DOHH2 (cell line): Measurements from ENCODE around the gene VPS51.

ENCODE experiments used
- EZH2phosphoT487 ChIP-seq: fragments of 200-600 bp; sonication (generic); IDR thresholded peaks from 2 replicates; pipeline ENCODE4 v1.6.1; 2017; ENCODE audit warnings: borderline replicate concordance, mild to moderate bottlenecking, antibody characterized with exemption, low read length, moderate library complexity, mixed read lengths
- TF ChIP-seq, protein P1 (sequence below): fragments of 200-600 bp; sonication (generic); IDR thresholded peaks from one replicate; pipeline ENCODE4 v1.5.1; 2014; ENCODE audit warnings: antibody characterized with exemption, mild to moderate bottlenecking, low read depth, low read length; ENCODE audit not compliant: poor library complexity, severe bottlenecking

DNA sequence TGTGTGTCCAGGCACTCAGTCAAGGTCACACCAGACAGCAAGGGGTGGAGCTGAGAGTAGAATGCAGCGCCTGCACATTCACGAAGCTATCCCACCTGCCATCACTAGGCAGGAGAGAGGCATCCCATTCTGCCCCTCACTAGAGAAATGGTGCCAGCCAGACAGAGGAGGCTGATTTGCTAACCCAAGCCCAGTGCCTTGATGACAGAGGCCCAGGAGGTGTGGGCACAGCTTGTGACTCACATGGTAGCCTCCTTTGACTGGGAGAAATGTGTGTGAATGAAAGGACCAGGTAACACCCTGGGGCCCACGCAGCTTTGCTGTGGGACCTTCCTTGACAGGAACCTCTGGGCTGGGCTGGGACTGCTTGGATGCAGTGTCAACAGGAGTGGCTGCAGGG, 32.5 kb upstream of the VPS51 start:
- TF ChIP-seq, protein P1, sequence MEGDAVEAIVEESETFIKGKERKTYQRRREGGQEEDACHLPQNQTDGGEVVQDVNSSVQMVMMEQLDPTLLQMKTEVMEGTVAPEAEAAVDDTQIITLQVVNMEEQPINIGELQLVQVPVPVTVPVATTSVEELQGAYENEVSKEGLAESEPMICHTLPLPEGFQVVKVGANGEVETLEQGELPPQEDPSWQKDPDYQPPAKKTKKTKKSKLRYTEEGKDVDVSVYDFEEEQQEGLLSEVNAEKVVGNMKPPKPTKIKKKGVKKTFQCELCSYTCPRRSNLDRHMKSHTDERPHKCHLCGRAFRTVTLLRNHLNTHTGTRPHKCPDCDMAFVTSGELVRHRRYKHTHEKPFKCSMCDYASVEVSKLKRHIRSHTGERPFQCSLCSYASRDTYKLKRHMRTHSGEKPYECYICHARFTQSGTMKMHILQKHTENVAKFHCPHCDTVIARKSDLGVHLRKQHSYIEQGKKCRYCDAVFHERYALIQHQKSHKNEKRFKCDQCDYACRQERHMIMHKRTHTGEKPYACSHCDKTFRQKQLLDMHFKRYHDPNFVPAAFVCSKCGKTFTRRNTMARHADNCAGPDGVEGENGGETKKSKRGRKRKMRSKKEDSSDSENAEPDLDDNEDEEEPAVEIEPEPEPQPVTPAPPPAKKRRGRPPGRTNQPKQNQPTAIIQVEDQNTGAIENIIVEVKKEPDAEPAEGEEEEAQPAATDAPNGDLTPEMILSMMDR, result no peak
- TF ChIP-seq EZH2phosphoT487, result no peak
